Measurements from ENCODE around the gene FAM83B.
"Not testable (repeated sequence)": the region's sequence is repeated elsewhere in the genome, so short reads cannot be mapped to it uniquely, and the experiment has no call there.

The FAM83B gene

GRCh38 chr6:54861905-54862616 lies 15.5 kb downstream of the FAM83B start:
- no peak for DNase-seq (ENCODE audit: low spot score)

GRCh38 chr6:54864272-54864671 lies 17.7 kb downstream of the FAM83B start:
- no peak for DNase-seq (ENCODE audit: low spot score)

- DNase-seq (ENCODE audit: low spot score): no peak
These were observed 18.6 kb downstream of the FAM83B start for GRCh38 chr6:54865091-54865631.

GRCh38 chr6:54868556-54868955 lies 22.0 kb downstream of the FAM83B start:
- no peak for DNase-seq (ENCODE audit: low spot score)

DNA sequence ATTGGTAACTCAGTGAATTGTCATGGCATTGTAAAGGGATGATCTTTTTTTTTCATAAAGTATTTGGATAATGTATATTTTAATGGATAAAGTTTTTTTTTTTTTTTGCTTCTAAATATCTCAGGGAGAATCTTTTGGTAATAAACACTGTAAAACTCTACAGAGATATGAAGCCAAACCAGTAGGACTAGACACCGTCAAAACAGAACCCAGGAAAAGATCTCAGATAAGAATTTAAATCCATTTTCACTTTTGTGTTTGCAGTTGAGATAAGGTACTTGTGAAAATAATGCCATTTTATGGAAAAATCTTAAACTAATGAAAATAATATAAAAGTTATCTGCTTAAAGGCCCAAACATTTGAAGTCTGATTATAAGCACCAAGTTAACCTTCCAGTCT lies 27.0 kb downstream of the FAM83B start:
- no peak for DNase-seq (ENCODE audit: low spot score)

- DNase-seq (ENCODE audit: low spot score): no peak
These were observed 27.9 kb downstream of the FAM83B start for GRCh38 chr6:54874349-54875048.

DNA sequence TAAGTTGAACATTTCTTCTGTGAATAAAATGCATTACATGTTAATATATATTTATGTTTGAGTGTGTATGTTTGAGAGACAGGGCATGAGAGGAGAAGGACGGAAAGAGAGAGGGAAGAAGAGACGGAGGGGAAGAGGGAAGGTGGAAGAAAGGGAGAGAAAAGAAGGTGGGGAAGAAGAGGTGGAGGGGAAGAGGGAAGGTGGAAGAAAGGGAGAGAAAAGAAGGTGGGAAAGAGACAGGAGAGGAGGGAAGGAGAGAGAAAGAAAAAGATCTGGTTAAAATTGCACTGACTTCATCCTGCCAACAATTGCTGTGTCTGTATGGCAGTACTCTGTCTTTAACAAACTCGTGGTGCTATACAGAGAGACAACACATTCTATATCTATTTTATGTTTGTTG lies 29.0 kb downstream of the FAM83B start:
- no peak for DNase-seq (ENCODE audit: low spot score)

GRCh38 chr6:54876365-54876764 lies 29.8 kb downstream of the FAM83B start:
- DNase-seq (ENCODE audit: low spot score): no peak

DNA sequence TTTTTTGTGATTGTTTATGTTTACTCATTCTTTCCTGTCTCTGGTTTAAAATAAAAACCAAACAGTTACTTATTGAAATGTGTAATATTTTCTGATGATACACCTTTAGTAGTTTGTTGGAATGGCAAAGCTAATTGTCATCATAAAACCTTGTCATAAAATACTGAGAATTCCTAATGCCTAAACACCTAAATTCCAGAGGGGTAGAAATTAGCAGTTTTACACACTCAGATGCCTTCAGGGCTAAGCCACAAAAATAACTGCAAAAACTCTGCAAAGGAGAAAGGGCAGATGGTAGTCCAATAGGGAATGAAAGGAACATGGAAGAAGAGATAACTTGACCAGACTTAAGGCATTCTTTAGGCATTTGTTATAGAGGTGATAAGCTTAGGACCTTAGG lies 30.3 kb downstream of the FAM83B start:
- no peak for DNase-seq (ENCODE audit: low spot score)

GRCh38 chr6:54877713-54878317 lies 31.2 kb downstream of the FAM83B start:
- DNase-seq (ENCODE audit: low spot score): no peak

DNA sequence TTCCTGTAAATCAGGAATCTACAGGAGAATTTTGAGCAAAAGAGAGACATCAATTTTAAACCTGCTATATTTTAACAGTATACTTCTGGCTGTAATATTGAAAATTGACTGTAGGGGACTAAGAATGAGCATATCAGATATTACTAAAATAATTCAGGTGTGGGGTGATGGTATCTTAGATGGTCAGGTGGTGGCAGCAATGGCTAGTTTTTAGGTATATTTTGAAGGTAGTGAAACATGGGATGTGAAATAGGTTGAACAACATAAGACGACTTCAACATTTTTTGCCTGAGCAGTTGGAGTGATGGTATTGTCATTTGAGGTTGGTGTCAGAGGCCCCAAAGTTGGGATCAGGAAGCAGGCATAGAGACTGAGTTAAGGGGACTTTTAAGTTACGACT lies 32.1 kb downstream of the FAM83B start:
- no peak for DNase-seq (ENCODE audit: low spot score)

- DNase-seq (ENCODE audit: low spot score): no peak
These were observed 32.8 kb downstream of the FAM83B start for GRCh38 chr6:54879188-54879985.

GRCh38 chr6:54881067-54881730 lies 34.6 kb downstream of the FAM83B start:
- DNase-seq (ENCODE audit: low spot score): no peak

GRCh38 chr6:54881891-54882290 lies 35.3 kb downstream of the FAM83B start:
- not testable (repeated sequence) for DNase-seq (ENCODE audit: low spot score)

GRCh38 chr6:54886932-54887584 lies 40.5 kb downstream of the FAM83B start:
- DNase-seq (ENCODE audit: low spot score): no peak

DNA sequence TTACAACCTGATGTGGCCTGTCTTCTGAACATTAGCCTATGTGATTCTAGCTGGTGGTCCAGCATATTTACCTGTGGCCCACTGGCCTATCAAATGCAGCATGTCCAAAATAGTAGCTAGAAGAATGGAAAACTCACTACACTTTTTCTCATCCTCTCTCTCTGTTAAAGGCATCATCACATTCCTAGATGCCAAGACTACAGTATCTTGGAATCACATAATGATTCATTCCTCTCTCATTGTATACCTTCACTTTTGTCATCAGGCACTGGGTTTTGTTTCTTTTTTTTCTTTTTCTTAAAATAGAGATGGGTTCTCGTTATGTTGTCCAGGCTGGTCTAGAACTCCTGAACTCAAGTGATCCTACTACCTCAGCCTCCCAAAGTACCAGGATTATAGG lies 45.0 kb downstream of the FAM83B start:
- DNase-seq (ENCODE audit: low spot score): no peak

DNA sequence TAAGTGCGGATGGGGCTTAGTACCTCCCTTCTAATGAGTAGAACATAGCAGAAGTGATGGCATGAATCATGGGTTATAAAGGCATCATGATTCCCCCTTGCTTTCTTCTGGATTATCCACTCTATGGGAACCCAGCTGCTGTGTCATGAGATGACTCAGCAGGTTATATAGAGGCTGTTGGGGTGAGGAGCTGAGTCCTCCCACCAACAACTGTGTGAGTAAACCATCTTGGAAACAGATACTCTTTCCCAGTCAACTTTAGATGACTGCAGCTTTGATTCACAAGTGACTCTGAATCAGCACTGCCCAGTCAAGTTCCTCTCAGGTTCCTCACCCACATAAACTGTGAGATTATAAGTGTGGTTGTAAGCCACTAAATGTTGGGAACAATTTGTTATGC lies 46.3 kb downstream of the FAM83B start:
- DNase-seq (ENCODE audit: low spot score): no peak

DNA sequence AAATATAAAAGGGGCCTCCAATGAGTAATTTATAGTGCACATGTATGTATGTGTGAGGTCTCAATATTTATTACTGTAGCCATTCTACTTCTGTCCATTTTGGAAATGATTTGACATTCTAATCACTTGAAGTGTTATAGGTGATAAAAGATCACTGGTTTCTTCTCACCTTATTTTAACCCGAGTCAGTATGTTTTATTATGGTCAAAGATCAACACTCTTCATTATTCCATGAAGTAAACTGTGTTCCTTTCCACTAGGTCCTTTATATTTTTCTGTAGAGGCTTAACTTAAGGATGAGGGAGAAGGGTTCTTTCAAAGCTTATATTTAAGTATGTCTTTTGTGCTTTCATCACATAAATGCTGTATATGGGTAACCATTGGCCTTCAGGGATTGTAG lies 47.2 kb downstream of the FAM83B start:
- no peak for DNase-seq (ENCODE audit: low spot score)

DNA sequence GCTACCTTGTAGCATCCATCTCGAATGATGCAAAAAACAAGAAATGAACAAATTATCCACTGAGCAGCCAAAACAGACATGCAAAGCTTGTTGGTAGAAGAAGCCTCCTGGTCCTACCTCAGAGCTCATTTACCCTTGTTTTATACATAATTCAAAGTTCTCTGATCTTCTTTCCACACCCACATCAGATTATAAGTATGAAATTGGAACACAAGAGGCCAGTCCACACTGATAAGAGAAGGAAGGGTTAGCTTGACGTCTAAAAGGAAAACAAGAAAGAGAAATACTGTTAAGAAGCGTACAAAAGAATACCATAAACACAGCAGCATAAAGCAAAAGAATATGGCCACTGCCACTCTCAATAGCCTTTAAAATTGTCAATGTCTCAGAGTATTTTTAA lies 49.7 kb downstream of the FAM83B start:
- DNase-seq (ENCODE audit: low spot score): no peak

DNA sequence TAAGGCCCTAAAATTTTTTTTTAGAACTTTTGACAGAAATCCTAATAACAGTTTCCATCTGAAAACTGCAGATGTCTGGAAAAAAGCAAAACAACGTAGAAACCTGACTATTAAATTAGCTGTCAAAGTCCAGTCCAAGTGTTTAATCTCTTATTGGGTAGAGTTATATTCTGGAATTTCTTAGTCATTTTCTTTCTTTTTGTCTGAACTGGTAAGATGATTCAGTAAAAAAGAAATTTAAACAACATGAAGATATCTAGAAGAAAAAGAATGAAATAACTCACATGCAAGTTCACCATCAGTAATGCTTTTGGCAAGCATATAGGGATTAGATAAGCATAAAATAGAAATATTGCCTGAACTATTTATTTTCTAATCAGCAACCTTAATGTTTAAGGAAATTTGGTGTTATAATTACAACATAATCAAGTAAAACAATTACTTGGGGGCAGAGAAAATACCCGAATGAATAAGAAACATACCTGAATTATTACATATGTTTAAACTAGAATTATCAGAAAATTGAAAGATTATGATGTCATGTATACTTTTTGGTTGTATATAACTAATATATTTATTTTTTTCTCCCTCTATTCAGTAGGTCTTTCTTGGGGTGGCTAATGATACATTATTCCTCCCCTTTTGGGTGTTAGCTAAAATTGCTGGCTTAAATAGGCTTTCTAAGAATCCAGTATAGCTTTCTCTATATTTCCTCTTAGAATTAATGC lies 51.1 kb downstream of the FAM83B start:
- no peak for DNase-seq (ENCODE audit: low spot score)

DNA sequence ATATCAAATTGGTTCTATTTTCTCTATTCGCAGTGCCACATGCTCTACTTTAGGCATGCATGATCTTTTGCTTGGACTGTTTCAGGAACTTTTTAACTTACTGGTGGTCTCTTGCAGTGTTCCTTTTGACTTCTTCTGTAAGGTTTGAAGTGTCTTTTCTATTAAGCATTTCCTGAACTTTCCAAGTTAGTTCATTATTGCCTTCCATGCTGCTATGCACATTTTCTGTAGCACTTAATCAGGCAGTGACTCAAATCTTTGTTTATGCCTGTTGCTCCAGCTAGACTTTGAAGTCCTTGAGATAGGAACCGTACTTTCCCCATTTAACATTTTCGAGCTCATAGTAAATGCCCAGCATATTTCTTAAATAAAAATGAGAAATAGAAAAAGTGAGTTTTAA lies 52.2 kb downstream of the FAM83B start:
- no peak for DNase-seq (ENCODE audit: low spot score)
